COLO829 (cell line): ENCODE measurements around the gene CTCF.
"Not testable (repeated sequence)": the region's sequence is repeated elsewhere in the genome, so short reads cannot be mapped to it uniquely, and the experiment has no call there.

Experiments used
- DNase-seq: peaks from one replicate; pipeline ENCODE4 v3.0.0; 2012; ENCODE audit warnings: low spot score

CTCF gene, protein sequence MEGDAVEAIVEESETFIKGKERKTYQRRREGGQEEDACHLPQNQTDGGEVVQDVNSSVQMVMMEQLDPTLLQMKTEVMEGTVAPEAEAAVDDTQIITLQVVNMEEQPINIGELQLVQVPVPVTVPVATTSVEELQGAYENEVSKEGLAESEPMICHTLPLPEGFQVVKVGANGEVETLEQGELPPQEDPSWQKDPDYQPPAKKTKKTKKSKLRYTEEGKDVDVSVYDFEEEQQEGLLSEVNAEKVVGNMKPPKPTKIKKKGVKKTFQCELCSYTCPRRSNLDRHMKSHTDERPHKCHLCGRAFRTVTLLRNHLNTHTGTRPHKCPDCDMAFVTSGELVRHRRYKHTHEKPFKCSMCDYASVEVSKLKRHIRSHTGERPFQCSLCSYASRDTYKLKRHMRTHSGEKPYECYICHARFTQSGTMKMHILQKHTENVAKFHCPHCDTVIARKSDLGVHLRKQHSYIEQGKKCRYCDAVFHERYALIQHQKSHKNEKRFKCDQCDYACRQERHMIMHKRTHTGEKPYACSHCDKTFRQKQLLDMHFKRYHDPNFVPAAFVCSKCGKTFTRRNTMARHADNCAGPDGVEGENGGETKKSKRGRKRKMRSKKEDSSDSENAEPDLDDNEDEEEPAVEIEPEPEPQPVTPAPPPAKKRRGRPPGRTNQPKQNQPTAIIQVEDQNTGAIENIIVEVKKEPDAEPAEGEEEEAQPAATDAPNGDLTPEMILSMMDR

DNA sequence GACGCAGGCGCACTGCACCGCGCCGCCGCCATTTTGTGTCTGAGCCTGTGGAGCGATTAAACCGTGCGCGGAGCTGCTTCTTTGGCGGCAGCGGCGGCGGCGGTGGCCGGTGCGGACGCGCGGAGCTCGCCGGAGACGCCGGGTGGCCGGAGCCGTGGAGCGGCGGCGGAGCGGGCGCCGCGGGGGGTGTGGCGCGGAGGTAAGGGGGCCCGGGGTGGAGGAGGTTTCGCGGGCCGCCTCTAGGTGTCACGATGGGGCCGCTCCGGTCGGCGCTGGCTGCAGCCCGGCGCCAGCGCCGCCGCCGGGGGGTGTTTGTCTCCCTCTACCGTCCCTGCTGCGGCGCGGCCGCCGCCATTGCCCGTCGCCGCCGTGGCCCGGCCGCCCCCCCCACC, at the start of gene CTCF:
Gene CTCF, plus strand, starts transcription at position 1 of the 392 bp plus-strand sequence. CDS start 48,307 bp downstream, outside the sequence.
- no peak for DNase-seq

DNA sequence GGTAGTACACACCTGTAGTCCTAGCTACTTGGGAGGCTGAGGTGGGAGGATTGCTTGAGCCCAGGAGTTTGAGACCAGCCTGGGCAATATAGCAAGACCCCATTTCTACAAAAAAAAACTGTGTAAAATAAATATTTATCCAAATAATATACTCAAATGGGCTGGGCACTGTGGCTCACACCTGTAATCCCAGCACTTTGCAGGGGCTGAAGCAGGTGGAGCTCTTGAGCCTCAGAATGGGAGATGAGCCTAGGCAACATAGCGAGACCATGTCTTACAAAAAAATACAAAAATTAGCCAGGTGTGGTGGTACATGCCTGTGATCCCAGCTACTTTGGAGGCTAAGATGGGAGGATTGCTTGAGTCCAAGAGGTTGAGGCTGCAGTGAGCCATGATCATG, 48.4 kb upstream of the CTCF start:
- DNase-seq, result not testable (repeated sequence)

DNA sequence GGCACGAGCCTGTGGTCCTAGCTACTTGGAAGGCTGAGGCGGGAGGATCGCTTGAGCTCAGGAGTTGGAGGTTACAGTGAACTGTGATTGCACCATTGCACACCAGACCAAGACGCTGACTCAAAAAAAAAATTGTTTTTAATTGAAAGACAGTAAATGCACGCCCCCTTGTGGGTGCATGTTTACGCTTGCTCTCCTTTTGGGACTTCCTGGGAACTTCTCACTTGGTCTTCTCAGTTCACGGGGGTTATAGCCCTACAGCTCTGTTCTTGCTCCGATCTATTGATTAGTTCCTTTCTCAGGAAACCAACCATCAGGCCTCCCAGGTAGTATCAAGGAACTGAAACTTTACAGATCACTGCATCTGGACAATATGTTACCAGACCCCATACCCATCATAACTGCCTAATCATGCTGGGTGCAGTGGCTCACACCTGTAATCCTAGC, 47.9 kb upstream of the CTCF start:
- DNase-seq, result peak; percentile 43

DNA sequence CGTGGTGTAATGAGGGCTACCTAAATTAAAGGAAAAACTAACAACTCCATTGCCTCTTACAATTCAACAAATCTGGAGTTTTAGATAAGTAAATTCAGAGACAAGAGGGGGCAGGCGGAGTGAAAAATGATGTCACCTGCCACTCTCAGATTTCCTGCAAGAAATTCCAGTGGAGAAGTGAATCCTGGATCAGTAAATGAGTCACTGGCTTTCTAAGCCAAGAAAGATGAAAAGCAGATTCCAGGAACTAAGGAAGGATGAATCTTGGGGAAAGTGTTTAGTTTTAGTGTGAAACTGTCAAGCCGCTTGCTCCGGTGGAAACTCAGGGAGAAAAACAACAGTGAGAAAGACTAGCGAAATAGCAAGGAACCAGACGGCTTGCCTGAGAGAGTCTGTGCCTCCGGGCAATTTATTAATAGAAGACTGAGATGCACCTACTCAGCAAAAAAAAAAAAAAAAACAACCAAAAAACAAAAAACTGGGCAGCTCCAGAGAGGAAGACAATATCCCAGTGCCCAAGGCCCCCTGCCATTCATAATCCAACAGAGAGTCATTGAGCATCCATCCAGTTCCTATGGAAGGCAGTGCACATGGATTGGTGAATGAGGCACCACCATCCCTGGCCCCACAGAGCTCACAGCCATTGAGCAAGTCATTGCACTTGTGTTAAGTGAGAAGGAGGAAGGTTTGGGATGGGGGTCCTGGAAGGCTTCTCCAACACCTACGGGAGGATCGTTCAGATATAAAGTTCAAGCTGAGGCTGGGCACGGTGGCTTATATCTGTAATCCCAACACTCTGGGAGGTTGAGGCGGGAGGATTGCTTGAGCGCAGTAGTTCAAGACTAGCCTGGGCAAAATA, 45.8 kb upstream of the CTCF start:
- peak; percentile 54 for DNase-seq

DNA sequence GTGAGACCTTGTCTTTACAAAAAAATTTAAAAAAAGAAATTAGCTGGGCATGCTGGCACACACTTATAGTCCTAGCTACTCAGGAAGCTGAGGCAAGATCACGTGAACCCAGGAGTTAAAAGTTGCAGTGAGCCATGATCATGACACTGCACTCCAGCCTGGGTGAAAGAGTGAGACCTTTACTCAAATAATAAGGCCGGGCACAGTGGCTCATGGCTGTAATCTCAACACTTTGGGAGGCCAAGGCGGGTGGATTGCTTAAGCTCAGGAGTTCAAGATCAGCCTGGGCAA, 45.2 kb upstream of the CTCF start:
- no peak for DNase-seq

DNA sequence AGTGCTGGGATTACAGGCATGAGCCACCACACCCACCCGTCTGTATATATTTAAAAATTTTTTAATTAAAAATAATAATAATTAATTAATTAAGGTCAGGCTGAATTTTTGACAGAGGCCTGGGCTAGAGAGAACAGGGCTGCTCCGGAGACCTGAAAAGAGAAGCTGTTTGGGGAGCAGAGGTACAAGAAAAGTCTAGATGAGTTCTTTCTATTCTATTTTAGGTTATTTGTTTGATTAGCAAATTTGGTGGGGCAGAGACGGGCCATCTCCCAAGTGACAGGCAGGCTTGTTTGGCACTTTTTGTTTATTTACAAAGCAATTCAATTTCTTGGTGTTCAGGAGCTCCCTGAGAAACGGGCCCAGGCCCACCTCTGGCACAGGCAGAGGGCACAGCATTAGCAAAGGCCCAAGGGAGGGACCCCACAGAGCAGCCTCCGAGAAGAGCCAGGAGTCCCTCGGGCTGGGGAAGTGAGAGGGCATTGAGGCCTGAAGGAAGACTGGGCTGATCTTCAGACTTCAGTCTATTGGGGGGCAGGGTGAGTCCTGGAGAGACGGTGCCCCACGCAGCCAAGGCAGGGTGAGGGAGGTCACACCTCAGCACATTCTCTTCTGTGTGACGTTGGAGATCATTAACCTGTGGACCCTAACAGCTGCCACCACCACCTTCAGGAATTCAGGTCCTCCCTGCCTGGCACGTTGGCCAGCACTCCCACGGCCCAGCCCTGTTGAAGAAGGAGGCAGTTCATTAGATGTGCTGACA, 44.5 kb upstream of the CTCF start:
- DNase-seq, result no peak

DNA sequence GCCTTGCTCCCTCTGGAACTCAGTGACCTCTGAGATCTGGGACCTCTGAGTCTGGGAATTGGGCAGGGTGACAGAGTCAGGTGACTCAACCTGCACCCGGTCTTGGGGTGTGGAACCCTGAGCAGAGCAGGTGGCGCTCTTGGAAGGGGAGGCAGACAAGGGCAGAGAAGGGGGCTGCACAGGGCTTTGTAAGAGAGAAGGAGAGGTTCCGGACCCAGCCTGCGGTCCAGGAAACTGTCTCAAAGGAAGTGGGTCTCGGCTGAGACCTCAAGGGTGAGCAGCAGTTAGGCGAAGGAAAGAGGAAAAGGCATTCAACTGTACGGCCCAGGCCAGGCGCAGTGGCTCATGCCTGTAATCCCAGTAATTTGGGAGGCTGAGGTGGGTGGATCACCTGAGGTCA, 43.6 kb upstream of the CTCF start:
- no peak for DNase-seq

DNA sequence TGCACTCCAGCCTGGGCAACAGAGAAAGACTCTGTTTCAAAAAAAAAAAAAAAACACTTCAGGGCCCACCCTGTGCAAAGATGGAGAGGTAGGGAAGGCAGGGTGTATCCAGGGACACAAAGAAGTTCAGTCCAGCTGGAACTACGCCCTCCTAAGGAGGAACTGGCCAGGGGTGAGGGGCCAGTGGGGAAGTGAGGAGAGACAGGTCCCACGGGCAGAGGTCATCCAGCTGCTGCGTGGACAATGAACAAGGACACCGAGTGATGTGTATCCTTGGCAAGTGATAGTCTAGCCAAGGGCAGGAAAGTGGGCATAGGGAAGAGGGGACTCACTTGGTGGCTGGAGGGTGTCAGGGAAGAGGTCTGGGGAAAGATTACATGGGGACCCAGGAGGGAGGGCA, 43.1 kb upstream of the CTCF start:
- DNase-seq, result no peak

DNA sequence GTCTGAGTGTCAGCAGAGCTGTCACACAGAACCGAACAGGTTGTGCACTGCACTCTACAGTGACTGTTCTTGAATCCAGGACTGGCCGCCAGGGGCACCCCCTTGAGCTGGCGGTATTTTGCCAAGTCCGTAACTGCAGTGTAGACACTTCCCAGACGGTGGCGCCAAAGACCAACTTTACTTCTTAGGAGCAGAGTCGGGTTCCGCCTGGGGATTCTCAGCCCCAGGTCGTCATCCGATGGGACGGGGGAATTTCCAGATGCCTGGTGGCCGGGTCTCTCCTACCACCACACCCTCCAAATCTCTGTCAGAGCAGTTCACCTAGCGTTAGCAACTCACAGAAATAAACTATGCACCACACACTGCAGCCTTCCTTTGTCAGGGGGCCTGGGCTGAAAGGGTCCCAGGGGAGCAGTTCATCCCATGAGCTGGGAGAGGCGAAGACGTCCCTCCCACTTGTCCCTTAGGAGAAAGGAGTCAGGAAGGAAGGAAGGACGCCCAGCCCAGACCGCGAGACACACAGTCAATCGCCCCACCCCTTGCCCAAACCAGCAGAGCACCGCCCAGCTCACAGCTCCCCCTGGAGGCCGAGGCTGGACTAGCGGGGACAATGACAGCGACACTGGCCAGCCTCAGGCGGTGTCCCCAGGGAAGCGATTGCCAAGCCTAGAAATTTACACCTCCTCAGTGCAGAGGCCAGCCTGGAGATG, 41.1 kb upstream of the CTCF start:
- peak; percentile 85 for DNase-seq

DNA sequence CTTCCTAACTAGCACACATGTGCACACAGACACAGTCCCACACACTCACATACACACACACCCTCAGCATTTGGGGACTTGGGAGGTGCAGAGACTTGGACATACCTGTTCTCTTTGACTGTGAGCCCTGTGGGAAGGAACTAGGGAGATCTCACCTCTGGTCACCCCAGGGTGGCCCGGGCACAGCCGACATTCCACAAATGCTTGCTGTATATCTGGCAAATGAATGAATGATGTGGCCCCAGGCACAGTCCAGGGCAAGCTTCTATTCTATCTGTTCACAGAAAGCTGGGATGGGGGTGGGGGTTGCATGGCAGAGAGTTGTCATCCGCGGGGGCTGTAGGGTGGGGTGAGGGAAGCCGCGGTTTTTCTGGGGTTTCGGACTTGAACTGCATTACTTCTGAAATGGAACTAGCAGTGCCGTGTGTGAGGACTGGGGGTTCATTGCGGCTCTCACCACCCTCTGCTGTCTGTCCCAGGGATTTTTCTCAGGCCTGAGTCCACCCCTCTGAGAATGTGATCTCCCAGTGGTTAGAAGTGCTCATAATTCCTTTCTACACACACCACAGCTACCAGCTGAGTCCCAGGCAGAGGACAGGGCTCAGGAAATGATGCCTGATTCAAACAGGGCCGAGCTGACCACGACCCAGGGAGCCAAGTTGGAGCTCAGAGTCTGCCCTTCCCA, 37.0 kb upstream of the CTCF start:
- DNase-seq, result no peak

DNA sequence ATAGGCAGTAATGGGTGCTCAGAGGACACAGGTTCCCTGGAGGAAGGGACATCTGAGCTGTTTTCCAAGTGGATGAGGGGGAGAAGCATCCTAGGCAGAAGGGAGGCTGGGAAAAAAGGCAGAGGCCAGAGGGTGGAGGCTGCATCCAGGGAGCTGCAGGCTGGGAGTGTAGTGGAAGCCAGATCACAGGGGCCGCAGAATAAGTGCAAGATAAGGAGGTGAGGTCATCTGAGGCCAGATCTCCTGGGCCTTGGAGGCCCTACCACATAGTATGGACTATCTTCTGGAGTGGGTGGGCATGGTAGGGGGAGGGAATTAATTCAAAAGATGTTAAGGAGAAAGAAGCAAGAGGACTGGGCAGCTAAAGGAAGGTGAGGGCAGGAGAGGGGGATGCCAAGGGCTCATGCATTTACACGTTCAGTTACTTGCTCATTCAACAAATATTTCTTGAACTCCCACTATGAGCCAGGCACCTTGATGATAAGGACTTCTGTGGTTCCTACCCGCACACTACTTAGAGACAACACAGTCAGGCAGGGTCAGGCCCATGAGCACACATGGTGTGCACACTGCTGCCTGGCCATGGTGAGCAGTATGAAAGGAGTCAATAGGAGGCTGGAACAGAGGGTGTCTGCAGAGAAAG, 36.1 kb upstream of the CTCF start:
- DNase-seq, result no peak

DNA sequence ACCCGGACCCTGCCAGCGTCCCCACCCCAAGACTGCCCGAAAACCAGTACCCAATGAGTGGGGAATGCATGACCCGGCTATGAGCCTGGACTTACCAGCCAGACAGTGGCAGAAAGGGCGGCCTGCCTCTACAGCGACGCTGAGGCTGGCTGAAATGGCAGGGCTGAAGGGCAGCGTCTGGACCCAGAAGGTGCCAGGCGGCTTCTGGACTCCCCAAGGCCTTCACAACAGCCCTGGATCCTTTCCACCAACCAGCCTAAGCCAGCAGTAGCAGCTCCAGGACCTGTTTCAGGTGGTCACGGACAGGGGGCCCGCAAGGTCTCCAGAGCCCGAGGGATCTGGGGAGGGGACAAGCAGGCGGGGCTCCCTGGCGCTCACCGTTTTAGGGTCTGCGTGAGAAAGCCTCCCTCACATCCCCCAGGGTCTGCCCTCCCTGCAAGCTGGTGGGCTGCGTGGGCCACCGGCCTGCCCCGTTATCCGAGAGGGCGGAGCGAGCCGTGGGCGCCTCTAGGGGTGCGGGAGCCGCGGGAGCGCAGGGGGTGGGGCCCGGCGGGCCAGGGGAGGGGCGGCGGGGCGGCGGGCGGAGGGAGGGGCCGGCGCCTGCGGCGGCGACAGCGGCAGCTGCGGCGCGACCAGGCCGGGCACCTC, 34.0 kb upstream of the CTCF start, which contains the start of gene RIPOR1:
Gene RIPOR1, plus strand, starts transcription at position 608 of the 648 bp plus-strand sequence. CDS start 9,618 bp downstream, outside the sequence.
- no peak for DNase-seq

DNA sequence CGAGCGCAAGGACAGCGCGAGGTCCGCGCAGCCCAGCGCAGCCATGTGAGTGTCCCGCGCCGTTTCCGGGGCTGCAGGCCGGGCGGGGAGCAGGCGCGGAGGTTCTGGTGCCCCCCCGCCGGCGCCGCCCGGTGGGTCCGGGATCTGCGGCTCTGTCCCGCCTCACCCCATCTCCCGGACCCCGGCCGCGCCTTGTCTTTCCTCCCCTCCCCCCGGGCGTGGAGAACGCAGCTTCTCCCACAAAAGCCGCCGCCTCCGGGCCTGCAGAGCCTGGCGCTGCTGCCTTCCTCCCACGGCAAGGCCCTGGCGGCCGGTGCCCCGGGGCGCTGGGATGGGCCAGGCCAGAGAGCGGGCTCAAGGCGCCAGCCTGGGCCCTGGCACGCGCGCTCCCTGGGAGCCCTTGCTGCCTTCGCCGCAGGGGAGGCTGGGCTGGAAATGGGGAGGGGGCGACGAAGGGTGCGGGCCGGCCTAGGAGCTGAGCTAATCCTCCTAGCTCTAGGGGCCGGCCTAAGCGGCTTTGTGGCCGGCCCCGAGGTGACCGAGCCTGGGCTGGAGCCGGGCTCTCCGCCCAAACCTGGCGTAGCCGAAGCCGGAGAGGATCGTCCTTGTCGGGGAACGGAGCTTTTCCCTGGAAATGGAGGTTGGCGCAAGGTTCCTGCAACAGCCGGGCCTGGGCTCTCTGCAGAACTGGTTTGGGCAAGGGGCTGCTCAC, 33.3 kb upstream of the CTCF start:
- DNase-seq, result peak; percentile 26

DNA sequence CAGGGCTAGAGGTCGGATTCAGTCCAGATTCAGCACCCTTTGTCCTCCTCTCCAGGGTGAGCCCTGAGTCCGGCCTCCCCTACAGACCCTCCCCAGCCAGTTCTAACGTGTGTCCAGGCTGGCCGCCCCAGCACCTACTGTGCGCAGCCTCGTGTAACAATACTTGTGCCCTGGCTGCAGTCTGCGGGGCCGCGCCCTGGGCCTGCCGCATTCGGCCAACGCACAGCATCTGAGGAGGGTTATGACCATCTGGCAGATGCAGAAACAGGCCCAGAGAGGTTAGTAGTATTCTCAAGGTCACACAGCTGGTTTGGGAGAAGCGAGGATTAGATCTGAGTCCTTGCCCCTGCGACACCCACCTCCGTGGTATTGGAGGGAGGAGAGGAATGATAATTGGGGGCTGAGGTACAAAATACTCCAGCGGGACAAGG, 32.7 kb upstream of the CTCF start:
- no peak for DNase-seq

DNA sequence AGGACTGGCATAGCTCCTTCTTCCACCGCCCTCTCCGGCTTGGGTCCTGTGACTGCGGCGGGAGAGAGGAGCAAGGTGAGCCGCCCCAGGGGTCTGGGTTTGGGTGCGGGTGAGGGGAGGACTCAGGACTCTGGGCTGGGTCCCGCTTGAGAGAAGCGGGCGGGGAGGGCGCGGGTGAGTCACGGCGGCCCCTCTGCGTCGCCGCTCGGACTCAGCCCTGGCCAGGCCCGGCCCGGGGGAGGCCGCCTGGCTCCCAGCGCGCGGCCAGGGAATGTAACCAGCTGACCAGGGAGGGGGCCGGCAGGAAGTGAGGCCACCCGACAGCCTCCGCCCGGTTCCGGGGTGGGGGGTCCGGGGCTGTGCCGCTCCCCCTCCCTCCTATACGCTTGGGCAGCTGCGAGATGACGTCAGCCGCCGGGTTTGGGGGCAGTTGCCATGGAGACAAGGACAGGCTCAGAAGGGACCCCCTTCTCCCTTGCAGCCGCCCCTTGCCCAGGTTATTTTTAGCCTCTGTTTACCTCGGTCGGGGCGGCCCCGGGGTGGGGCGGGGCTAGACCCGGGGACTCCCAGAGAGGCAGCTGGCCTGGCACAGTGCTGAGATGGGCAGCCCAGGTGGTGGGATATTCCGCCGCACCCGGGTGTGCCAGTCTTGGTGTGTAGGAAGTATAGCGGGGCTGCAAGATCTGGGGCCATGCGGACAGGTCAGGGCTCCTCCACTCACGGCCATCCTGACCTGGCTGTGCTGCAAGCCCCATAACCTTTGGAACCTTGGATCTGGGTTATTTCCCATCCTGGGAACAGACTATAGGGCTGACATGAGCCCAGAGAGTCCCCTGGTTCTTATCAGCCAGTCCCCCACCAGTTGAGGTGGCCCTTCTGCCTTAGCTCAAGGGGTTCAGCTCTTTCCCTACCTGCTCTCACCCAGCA, 32.0 kb upstream of the CTCF start:
- DNase-seq, result no peak

DNA sequence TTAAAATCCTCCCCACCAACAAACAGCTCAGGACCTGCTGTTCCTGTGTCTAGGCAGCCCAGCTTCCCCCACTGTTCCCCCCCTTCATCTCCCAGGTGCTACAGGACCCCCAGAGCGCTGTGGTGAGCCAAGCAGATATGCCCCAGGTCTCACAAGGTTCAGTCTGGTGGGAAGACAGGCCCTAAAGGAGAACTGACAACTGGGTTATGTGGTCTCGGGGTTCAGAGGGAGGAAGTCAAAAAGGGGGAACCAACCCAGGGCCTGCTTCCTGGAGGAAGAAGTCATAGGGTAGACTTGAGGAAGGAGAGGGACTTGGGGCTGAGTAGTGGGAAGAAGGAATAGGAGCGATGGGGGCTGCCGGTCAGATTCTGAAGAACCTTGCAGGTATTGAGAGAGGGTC, 31.1 kb upstream of the CTCF start:
- no peak for DNase-seq

DNA sequence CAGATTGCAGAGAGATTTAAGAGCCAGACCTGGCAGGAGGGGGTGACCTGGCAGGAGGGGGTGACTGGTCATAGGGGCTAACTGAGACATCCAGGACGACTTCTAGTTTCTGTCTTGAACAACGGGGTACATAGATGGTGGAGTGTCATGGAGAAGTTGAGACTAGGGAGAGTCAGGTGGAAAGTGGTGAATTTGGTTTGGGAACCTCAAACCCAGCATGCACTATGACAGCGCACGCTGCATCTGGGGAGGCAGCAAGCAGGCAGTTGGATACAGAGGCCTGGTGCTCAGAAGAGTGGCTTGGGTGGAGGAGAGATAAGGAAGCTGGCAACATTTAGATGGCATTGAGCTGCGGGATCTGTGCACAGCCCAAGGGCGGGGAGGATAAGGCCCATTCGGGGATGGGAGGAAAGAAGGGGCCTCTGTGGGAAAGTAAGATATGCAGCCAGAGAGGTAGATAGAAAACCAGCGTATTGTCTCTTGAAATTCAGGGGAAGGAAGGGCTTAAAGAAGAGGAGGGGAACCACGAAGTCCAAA, 29.2 kb upstream of the CTCF start:
- DNase-seq, result no peak
